Activated T-helper 1 cell treated with anti-CD3 and anti-CD28 coated beads, Interleukin-12 subunit alpha, Interleukin-12 subunit beta, Interleukin-2, Interleukin-4 antibody, amounts not matched to agents 30 ng/mL and 10 ng/mL and 1 ng/mL, durations not matched to agents 14 hours and 24 hours and 36 hours (primary cell): ENCODE measurements around the gene PLIN1. TPM values are rescaled to one million over a fixed set of nuclear protein-coding genes. Genes with fewer than 3 reads are reported as not detected.

Source experiments
- DNase-seq: peaks from one replicate; pipeline ENCODE4 v3.0.0; 2021; ENCODE audit warnings: low spot score
- H3K27ac Mint-ChIP-seq: one replicate; pipeline ENCODE4 v1.8.0; 2021; ENCODE audit warnings: mild to moderate bottlenecking, mixed read lengths
- H3K27me3 Mint-ChIP-seq: one replicate; pipeline ENCODE4 v1.8.0; 2022; ENCODE audit warnings: mild to moderate bottlenecking, moderate library complexity, mixed read lengths; ENCODE audit not compliant: insufficient read depth
- H3K36me3 Mint-ChIP-seq: one replicate; pipeline ENCODE4 v1.8.0; 2021; ENCODE audit warnings: low read depth, mixed read lengths
- H3K4me1 Mint-ChIP-seq: one replicate; pipeline ENCODE4 v1.8.0; 2021; ENCODE audit warnings: low read depth, mixed read lengths
- H3K4me3 Mint-ChIP-seq: one replicate; pipeline ENCODE4 v1.8.0; 2021; ENCODE audit warnings: mild to moderate bottlenecking, moderate library complexity, mixed read lengths
- H3K9me3 Mint-ChIP-seq: one replicate; pipeline ENCODE4 v1.8.0; 2021; ENCODE audit warnings: mixed read lengths
- intact Hi-C: fragments of 100-400 bp; cut with micrococcal nuclease; formaldehyde crosslinking; loops from one replicate; pipeline ENCODE4 v1.15.1; 2024
- total RNA-seq: library from RNA; stranded (reverse); gene quantifications from 2 replicates; pipeline ENCODE4 v1.2.3, GENCODE V29; 2022

PLIN1 gene
- total RNA-seq, 1 donor from 2014 or later: not detected

GRCh38 chr15:89668171-89668570 is 11.0 kb downstream of the PLIN1 start:
- DNase-seq: no peak
- Mint-ChIP-seq H3K36me3 (peaks cover 3% of the 10 kb centered on the region), H3K4me3 (no peak overlapping the region), H3K27me3 (peaks cover 15% of the 10 kb centered on the region), H3K27ac (no peak overlapping the region), H3K9me3 (no peaks in the 10 kb centered on the region), H3K4me1 (peaks cover 5% of the 10 kb centered on the region)
- intact Hi-C loops: no loop called here

GRCh38 chr15:89667706-89667960 is 11.5 kb downstream of the PLIN1 start:
- peaks cover 5% of the 10 kb centered on the region for H3K4me1 Mint-ChIP-seq
- H3K4me3 Mint-ChIP-seq: peak overlapping the region; percentile 7
- H3K36me3 Mint-ChIP-seq: peaks cover 3% of the 10 kb centered on the region
- peak overlapping the region; percentile 44 for H3K27ac Mint-ChIP-seq
- no peaks in the 10 kb centered on the region for H3K9me3 Mint-ChIP-seq
- no peak for DNase-seq
- peaks cover 15% of the 10 kb centered on the region for H3K27me3 Mint-ChIP-seq
- intact Hi-C loops: no loop called here

- intact Hi-C loops: no loop called here
- Mint-ChIP-seq H3K36me3 (peaks cover 3% of the 10 kb centered on the region), H3K27ac (peak overlapping the region; percentile 44), H3K27me3 (peaks cover 20% of the 10 kb centered on the region), H3K4me1 (peaks cover 5% of the 10 kb centered on the region), H3K9me3 (no peaks in the 10 kb centered on the region), H3K4me3 (peak overlapping the region; percentile 7)
- DNase-seq: no peak
Observed at GRCh38 chr15:89666858-89667705, 12.1 kb downstream of the PLIN1 start.

GRCh38 chr15:89666184-89666857 is 12.8 kb downstream of the PLIN1 start:
- no peak overlapping the region for H3K27ac Mint-ChIP-seq
- intact Hi-C loops: no loop called here
- H3K27me3 Mint-ChIP-seq: peaks cover 23% of the 10 kb centered on the region
- peaks cover 3% of the 10 kb centered on the region for H3K36me3 Mint-ChIP-seq
- no peaks in the 10 kb centered on the region for H3K9me3 Mint-ChIP-seq
- no peak for DNase-seq
- H3K4me1 Mint-ChIP-seq: peaks cover 5% of the 10 kb centered on the region
- H3K4me3 Mint-ChIP-seq: no peak overlapping the region

- Mint-ChIP-seq H3K36me3 (peaks cover 3% of the 10 kb centered on the region), H3K4me3 (no peak overlapping the region), H3K27ac (no peak overlapping the region), H3K27me3 (peaks cover 29% of the 10 kb centered on the region), H3K9me3 (no peaks in the 10 kb centered on the region), H3K4me1 (peaks cover 5% of the 10 kb centered on the region)
- DNase-seq: no peak
- intact Hi-C loops: no loop called here
Observed at GRCh38 chr15:89665449-89666181, 13.6 kb downstream of the PLIN1 start.

GRCh38 chr15:89664441-89665350 is 14.5 kb downstream of the PLIN1 start:
- intact Hi-C loops: no loop called here
- peak overlapping the region; percentile 65 for H3K4me3 Mint-ChIP-seq
- H3K4me1 Mint-ChIP-seq: peaks cover 5% of the 10 kb centered on the region
- H3K27ac Mint-ChIP-seq: no peak overlapping the region
- peaks cover 3% of the 10 kb centered on the region for H3K36me3 Mint-ChIP-seq
- no peak for DNase-seq
- peaks cover 33% of the 10 kb centered on the region for H3K27me3 Mint-ChIP-seq
- H3K9me3 Mint-ChIP-seq: no peaks in the 10 kb centered on the region

GRCh38 chr15:89662893-89663626 is 16.1 kb downstream of the PLIN1 start:
- intact Hi-C loops: no loop called here
- no peak for DNase-seq
- Mint-ChIP-seq H3K27ac (no peak overlapping the region), H3K27me3 (peaks cover 37% of the 10 kb centered on the region), H3K4me1 (peaks cover 5% of the 10 kb centered on the region), H3K4me3 (no peak overlapping the region), H3K36me3 (peaks cover 3% of the 10 kb centered on the region), H3K9me3 (no peaks in the 10 kb centered on the region)

- intact Hi-C loops: no loop called here
- Mint-ChIP-seq H3K27me3 (peaks cover 52% of the 10 kb centered on the region), H3K4me3 (no peak overlapping the region), H3K4me1 (peaks cover 13% of the 10 kb centered on the region), H3K36me3 (peaks cover 3% of the 10 kb centered on the region), H3K27ac (no peak overlapping the region), H3K9me3 (no peaks in the 10 kb centered on the region)
- no peak for DNase-seq
Observed at GRCh38 chr15:89660556-89660955, 18.6 kb downstream of the PLIN1 start.

GRCh38 chr15:89659295-89659694 is 19.9 kb downstream of the PLIN1 start:
- no peaks in the 10 kb centered on the region for H3K9me3 Mint-ChIP-seq
- H3K4me1 Mint-ChIP-seq: peaks cover 16% of the 10 kb centered on the region
- H3K4me3 Mint-ChIP-seq: no peak overlapping the region
- peaks cover 54% of the 10 kb centered on the region for H3K27me3 Mint-ChIP-seq
- H3K36me3 Mint-ChIP-seq: no peaks in the 10 kb centered on the region
- intact Hi-C loops: no loop called here
- no peak for DNase-seq
- no peak overlapping the region for H3K27ac Mint-ChIP-seq

GRCh38 chr15:89657686-89658200 is 21.4 kb downstream of the PLIN1 start:
- H3K27ac Mint-ChIP-seq: no peak overlapping the region
- DNase-seq: no peak
- no peak overlapping the region for H3K4me3 Mint-ChIP-seq
- no peaks in the 10 kb centered on the region for H3K9me3 Mint-ChIP-seq
- peaks cover 59% of the 10 kb centered on the region for H3K27me3 Mint-ChIP-seq
- intact Hi-C loops: no loop called here
- H3K36me3 Mint-ChIP-seq: no peaks in the 10 kb centered on the region
- peaks cover 17% of the 10 kb centered on the region for H3K4me1 Mint-ChIP-seq

- Mint-ChIP-seq H3K9me3 (no peaks in the 10 kb centered on the region), H3K36me3 (no peaks in the 10 kb centered on the region), H3K4me3 (peak overlapping the region; percentile 65), H3K27ac (no peak overlapping the region), H3K4me1 (peaks cover 17% of the 10 kb centered on the region), H3K27me3 (peaks cover 50% of the 10 kb centered on the region)
- no peak for DNase-seq
- intact Hi-C loops: no loop called here
Observed at GRCh38 chr15:89656116-89656815, 22.9 kb downstream of the PLIN1 start.
